ENCODE data around the gene MLH3.
"Not testable (repeated sequence)": the region's sequence is repeated elsewhere in the genome, so short reads cannot be mapped to it uniquely, and the experiment has no call there.

MLH3 gene

DNA sequence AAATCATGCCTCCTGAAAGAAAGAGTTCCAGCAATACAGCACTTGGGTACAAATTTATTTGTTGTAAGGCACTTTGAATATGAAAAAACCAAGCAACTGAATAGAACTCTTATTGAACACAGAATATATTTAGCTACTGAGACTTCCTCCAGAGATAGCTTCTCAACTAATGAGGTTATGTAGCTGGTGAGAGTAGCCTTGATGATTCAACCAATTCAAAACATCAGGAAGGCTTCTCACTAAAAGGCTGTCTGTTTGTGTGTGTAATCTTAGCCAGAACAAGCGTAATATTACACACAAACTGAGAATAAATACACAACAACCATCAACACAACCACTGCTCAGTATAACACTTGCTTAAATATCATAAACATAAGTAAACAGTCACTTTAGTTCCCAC, 28.2 kb downstream of the MLH3 start:
- no peak for DNase-seq

DNA sequence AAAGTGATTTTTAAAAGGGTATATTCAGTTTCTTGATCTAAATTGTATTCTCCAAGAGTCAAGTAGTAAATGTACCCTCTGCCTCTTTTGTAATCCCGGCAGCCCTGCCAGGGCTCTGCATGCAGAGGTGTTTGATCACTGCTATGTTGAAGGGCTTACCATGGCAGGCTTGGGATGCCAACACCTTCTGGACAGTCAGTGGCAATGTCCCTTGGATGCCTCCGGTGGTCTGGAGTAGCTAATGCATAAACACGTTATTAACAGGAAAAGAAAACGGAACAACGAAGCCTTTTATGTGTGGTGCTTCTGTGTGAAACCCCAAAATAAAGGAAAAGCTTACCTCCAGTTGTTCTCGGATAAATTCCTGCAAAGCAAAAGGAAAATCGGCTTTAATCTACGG, 28.6 kb downstream of the MLH3 start:
- peak in 1 of 2 donors; percentile 11 for DNase-seq

DNA sequence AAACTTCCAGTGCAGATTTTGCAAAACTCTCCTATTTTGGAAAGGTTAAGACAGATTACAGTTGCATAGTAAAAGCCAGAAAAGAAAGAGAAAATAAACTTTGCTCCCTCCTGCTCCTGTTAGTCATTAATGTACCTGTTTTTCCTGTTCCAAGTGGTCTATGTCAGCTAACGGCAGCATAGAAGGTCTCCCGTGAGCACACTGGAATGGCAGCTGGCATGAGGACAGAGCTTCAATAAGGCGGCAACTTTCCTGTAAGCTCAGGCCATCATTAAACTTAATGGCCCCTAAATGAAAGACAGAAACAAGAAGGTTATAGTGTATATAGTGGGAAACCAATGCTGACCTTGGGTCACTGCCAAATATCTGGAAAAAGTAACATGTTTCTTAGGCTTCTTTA, 32.6 kb downstream of the MLH3 start:
- no peak for DNase-seq

DNA sequence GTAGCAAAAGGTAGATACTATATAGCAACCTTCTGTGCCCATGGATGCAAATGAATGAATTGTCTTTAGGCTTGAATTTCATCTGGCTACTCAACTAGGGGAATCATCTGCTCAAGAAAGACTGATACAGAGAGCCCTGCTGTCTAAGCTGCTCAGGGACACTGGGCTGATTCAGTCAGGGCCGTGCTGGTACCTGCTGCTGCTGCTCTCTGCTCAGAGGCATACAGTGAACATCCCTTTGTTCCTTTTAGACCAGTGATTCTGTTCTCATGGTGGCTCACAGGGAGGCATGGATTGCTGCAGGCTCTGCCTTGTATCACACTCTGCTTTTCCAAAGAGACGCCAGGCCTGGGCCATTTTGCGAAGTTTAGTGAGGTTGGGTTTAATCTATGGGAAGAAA, 34.5 kb downstream of the MLH3 start:
- no peak for DNase-seq

DNA sequence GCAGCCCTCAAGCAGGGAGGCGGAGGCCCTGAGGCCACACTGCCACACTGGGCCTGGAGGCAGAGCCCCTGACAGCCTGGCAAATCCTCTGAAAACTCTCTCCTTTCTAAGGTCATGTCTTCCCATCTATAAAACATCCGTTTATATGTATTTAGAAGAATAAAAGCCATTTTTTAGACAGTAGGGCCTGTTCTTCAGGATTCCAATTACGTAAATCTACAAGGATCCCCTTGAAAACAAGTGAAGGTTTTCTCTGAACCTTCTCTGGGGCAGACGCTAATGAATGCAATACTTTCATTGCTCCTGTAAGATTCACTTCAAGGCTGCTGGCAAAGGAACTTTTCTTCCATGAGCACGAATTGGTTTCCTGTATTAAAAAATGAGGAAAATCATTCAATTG, 35.8 kb downstream of the MLH3 start:
- no peak for DNase-seq

DNA sequence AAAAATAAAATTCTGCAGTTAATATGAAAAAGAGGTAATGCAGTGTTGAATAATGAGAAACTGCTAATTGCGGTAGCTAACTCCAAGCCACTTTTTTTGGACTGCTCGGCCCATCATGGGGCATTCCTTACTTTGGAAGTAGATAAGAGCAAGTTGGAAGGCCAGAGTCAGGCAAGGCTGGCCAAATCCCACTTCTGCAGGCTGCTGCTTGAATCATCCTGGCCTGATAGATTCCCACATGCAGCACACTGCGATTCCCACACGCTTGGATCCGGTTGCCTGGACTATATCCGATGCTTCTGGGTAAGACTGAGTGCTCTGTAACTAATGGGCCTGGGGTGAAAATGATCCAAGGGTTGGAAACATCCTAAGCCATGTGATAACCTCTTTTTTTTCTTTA, 38.0 kb downstream of the MLH3 start:
- DNase-seq, result no peak

DNA sequence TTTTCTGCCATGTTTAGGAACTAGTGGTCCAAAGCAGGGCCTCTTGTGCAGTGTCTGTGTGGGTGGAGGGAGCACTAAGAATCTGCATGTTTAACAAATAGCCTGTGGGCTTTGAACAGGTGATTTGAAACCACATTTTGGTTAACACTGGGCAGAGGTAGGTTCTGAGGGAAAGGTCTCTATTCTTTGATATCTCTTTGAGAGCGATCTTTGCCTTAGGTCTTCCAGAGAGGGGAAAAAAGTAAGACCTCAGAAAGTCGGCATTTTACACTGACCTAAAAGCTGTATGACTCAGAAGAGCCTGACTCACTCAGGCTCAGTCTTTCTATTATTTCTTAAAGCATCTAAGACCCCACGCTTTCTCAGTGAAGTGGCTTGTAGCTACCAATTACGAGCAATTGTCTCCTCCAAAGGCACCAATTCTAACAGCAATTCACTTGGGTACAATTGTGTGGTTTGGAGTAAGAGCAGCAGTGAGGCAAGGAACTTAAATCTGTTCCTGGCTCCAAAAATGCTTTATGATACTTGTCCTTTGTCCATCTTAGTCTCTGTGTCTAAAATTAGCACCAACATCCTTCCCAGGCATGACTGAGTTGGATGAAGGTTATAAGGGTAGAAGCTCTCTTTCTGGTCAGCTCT, 39.8 kb downstream of the MLH3 start:
- DNase-seq, result no peak

DNA sequence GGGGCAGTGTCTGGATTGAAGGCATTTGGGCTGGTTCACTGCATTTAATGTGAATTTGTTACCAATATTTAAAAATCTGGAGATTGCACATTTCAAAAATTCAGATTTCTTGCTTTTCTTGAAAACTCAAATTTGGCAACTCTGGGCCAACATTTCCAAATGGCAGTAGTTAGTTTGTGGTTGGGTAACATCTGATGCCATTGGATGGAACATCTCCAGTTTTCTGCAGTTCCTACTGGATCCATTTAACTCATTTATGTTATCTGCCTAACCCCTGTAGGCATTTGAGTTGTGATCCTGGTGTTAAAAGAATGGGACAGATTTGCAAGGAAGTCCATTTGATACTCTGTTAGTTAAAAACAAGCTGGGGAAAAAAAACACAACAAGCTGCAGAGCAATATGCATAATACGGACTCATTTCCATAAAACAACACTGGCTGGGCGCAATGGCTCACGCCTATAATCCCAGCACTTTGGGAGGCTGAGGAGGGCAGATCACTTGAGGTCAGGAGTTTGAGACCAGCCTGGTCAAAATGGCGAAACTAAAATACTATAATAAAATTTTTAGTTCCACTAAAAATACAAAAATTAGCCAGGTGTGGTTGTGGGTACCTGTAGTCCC, 40.7 kb downstream of the MLH3 start:
- no peak for DNase-seq

DNA sequence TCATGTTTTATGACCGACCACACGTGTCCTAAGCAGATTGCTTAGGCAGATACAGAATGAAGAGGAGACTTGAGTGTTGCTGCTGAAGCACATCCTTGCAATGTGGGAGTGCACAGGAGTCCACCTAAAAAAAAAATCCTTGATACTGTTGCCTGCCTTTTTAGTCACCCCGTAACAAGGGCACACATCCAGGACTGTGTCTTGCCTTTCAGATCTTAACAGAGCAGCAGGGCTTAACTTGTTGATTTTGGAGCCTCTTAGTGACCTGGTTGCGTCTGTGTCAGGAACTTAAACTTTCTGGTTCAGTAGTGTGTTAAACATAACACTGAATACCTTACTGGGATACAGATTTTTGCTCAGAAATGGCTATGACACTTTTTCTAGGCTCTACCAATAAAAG, 42.1 kb downstream of the MLH3 start:
- DNase-seq, result no peak

DNA sequence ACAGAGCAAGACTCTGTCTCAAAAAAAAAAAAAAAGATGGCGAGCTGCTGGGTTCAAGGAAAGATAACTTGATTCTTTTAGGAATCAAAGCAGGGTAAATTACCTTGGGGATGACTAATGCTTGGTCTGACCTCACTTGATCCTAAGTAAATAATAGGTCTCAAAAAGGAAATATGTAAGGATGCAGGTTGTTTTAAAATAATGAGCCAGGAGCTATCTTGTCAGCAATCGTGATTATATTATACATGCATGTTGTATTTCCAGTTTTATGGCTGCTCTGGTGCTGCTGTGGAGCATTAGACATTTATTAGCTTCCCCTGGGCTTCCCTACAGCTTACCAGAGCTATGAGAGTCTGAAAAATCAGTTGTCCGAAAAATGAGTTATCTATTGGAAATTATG, 45.9 kb downstream of the MLH3 start:
- DNase-seq, result no peak

DNA sequence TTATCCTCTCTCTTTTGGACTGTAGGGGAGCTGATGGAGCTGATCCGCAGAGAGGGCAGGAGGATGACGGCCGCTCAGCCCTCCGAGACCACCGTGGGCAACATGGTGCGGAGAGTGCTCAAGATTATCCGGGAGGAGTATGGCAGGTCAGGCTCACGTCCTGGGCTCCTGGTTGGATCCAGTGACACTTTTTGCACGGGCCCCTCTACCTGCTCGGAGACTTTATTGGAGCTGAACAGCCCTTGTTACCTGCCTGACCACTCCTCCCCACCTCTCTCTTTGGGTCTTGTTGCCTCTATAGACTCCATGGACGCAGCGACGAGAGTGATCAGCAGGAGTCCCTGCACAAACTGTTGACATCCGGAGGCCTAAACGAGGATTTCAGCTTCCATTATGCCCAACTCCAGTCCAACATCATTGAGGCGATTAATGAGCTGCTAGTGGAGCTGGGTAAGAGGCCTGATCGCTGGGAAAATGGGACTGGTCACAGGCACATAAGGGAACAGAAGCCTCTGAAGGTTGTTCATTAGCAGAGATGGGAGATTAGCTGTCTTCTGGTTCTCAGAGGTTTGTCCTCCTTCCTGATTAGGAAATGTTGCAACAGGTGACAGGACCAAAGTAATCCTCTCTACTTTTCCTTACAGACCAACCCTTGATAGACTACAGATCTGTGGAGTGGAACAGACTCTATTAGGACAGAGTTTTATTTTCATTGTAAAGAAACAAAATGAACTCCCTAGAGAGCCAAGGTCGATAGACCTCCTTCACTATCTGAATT, 47.8 kb downstream of the MLH3 start:
- peak in 1 of 2 donors; percentile 6 for DNase-seq

DNA sequence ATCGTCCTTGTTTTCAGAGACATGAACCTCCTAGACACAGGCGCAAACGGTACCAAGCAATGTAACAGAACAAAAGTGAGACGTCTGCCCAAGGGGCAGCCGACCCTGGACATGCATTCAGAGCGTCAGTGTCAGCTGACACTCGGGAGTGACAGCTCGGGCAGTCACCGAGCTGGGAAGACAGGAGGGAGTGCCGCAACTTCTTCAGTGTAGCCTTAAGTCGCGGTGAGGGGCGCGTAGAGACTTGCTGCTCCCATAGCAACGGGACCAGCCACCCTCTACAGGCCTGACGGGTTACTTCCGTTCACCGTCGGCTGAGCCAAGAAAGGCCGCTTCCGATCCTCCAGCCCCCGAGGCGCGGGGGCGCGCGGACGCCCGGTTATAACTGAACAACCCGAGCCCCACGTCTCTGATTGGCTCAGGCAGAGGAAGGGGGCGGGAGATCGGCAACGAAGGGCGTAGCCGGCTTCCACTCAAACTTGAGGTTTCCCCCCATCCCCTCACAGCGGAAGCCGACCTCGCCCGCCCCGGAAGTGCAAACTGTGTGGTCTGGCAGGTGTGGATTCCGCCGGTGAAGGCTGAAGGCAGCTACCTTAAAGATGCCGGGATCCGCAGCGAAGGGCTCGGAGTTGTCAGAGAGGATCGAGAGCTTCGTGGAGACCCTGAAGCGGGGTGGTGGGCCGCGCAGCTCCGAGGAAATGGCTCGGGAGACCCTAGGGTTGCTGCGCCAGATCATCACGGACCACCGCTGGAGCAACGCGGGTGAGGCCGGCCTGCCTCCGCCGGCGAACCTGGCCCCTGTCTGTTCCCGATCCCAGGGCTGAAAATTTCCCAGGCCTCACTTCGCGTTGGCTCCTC, 48.6 kb downstream of the MLH3 start, which contains the start of gene EIF2B2:
Gene EIF2B2 (plus strand): TSS at position 530 of the 858 bp plus-strand sequence. CDS start 70 bp downstream, at position 600.
- DNase-seq, result peak; percentile 99

DNA sequence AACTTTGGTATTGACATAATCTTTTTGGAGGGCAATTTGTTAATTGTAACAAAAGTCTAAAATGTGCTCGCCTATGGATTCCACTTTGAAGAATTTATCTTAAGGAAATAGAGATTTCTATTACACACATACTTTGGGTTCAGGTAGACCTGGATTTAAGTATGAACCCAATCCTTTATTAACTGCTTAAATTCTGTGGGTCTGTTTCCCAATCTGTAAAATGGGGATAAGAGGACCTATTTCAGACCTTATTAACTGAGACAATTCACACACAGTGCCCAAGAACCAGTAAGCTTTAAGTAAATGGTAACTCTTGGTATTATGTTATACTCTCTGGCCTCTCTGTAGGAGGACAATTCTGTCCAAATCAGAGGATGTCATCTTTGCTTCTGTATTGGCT, 49.4 kb downstream of the MLH3 start:
- DNase-seq, result no peak

DNA sequence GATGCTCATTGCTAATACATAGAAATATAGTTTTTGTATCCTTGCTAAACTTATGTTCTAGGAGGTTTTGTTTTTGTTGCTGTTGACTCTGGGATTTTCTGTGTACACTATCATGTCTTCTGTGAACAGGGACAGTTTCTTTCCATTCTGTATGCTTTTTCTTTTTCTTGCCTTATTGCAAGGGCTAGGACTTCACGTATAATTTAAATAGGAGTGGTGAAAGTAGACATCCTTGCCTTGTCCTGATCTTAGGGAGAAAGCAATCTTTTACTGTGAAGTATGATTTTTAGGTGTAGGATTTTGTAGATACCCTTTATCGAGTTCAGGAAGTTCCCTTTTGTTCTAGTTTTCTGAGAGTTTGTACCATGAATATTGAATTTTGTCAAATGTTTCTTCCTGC, 50.0 kb downstream of the MLH3 start:
- no peak for DNase-seq

DNA sequence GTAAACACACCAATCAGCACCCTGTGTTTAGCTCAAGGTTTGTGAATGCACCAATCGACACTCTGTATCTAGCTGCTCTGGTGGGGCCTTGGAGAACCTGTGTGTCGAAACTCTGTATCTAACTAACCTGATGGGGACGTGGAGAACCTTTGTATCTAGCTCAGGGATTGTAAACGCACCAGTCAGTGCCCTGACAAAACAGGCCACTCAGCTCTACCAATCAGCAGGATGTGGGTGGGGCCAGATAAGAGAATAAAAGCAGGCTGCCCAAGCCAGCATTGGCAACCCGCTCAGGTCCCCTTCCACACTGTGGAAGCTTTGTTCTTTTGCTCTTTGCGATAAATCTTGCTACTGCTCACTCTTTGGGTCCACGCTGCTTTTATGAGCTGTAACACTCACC, 55.5 kb downstream of the MLH3 start:
- not testable (repeated sequence) for DNase-seq

DNA sequence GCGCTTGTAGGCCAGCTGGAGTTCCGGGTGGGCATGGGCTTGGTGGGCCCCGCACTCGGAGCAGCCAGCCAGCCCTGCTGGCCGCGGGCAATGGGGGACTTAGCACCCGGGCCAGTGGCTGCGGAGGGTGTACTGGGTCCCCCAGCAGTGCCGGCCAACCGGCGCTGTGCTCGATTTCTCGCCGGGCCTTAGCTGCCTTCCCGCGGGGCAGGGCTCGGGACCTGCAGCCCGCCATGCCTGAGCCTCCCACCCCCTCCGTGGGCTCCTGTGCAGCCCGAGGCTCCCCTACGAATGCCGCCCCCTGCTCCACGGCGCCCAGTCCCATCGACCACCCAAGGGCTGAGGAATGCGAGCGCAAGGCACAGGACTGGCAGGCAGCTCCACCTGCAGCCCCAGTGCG, 57.1 kb downstream of the MLH3 start:
- DNase-seq, result not testable (repeated sequence)

DNA sequence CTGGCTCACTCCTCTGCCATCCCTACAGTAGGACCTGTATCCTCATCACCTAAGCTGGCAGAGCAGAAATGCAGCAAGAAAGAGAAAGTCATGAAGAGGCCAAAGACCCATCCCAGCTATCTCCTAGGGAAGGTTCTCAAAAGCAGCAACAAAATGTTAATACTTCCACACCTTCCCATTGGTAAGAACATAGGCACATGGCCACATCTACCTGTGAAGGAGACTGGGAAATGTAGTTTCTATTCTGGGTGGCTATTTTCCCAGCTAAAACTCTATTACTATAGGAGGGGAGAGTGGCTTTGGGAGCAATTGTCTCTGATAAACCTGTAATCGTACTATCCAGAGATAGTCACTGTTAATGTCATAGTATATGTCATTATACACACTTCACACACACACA, 62.3 kb downstream of the MLH3 start:
- DNase-seq, result no peak

DNA sequence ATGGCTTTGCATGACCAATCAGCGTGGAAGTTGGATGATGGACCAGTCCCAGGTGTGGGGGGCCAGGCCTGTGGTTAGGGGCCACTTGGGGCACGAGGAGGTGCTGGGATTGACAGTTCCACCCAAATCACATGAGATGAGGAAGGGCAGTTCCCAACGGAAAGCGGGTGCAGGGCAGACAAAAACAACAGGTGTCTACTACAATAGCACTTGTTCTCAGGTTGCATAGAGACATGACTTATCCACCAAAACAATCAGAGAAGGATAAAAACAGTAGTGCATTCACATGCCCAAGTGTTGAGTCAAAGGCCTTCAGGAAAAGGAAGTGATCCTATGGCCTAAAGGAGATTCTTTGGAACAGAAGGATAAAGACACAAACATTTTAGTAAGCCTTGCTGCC, 63.1 kb downstream of the MLH3 start:
- no peak for DNase-seq

DNA sequence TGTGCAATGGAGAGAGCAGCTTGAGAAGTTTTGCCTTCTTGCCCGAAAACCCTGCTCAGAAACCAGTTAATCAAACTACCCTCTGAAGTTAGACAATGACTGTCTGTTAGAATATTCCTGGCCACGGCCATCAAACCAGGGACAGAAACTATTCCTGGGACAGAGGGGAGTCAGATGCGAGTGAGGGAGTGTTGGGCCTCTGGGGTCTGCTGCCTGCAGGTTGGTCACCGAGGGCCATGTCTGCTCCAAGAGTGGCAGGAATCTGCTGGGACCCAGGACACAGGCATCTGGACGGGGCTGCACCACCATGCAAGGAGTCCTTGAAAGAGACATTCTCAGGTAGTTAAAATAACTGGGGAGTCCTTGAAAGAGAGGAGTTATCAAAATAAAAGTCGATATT, 65.5 kb downstream of the MLH3 start:
- DNase-seq, result no peak

DNA sequence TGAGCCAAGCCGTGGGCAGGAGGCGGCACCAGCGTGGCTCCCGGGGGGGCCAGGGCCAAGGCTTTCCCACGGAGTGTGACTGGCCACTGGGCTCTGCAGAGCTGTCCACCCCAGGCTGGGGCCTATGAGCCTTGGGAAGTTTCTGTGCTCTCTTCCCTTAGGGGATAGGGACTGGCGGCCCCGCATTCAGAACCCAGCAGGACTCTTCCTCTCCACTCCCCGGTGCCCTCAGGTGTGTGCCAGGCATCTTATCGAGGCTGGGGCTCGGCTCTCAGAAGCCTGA, 66.3 kb downstream of the MLH3 start:
- DNase-seq, result no peak

DNA sequence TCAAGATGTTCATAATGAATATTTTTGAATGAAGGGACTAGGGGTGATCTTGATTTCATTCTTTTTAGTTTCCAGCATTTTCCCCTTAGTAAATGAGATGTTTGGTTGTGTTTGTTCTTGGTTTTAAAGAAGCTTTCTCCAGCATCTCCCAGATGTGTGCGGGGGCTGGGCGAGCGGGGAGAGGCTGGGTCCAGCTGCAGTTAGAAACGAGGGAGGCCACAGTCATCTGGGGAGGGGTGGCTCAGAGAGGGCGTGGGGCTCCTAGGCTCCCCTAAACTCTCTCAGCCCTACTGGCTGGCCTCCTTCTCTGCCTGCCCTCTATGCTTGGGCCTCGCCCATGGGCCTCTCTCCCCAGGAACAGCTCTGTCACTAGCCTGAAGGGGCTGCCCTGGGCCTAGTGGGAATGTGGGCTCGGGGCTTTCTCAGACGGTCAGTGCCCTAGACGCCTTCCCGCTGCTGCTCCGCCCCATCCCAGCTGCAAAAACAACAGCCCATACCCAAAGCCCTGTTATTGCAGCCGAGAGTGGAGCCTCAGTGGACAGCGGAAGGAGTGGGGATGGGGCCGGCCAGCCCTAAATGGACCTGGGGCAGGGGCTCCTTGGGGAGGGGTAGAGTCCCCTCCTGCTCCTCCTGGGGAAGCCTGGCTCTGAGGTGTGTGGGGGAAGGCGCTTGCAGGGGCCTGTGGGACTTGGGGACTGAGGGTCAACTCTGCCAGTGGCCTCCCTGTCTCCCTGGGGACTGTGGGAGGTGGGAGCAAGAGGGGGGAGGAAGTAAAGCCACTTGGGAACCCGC, 66.8 kb downstream of the MLH3 start:
- no peak for DNase-seq

DNA sequence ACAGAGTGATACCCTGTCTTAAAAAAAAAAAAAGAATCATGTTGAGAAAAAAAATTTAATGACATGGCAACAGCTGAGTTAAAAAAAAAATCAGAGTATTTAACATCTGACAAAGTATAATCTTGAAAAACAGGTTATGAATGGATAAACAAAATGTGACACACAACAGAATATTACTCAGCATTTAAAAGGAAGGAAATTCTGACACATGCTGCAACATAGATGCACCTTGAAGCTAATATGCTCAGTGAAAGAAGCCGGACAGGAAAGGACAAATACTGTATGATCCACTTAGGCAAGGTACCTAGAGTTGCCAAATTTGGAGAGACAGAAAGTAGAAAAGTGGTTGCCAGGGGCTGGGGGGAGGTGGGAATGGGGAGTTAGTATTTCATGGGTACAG, 67.9 kb downstream of the MLH3 start:
- no peak for DNase-seq

DNA sequence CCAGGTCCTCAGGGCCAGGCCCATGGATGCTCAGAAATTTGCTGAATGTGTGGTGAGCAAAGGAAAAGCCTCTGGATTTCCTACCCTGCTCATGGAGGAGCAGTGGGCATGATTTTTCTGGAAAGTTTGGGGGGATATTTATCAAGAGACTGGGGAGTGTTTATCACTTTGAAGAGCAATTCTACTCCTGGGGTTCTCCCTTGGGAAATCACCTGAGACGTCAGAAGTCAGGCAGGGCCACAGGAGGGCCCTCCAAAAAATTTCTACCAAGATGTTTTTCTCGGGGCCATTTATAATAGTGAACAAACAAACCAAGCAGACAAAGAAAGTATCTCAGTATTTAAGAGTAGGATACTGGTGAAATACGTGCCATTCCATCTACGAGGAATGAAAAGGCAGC, 68.6 kb downstream of the MLH3 start:
- no peak for DNase-seq

All from CD4-positive, alpha-beta T cell treated with Interleukin-4 for 1 hour (primary cell).